ENCODE results near the gene SHQ1.

GRCh38 chr3:72738752-72739530, 109.3 kb downstream of the SHQ1 start:
- TF ChIP-seq CTCF (IDR thresholded peaks at IDR 0.05) (no peak), POLR2A (IDR thresholded peaks at IDR 0.05) (no peak)
